GM23338 (cell line): Measurements from ENCODE around the gene CAPN14. TPM values are rescaled to one million over a fixed set of nuclear protein-coding genes. Genes with fewer than 3 reads are reported as not detected.

Experiments used
- ATAC-seq: fragments of 200-7000 bp; cut with Tn5 transposase; 3 replicates; pipeline ENCODE4 v1.9.1; 2020
- DNase-seq: peaks from one replicate; pipeline ENCODE4 v3.0.0-alpha.2; 2015; ENCODE audit warnings: low spot score
- H2AFZ ChIP-seq: fragments of 200-600 bp; sonication (generic); 2 replicates; pipeline ENCODE4 v1.8.0; 2016; ENCODE audit warnings: antibody characterized with exemption, mild to moderate bottlenecking, moderate library complexity
- H3F3A ChIP-seq: fragments of 200-600 bp; sonication (generic); replicated peaks from 2 replicates; pipeline ENCODE4 v1.8.0; 2017; ENCODE audit warnings: antibody characterized with exemption, mixed run types, low read depth
- H3K27ac ChIP-seq: fragments of 200-600 bp; sonication (generic); 2 replicates; pipeline ENCODE4 v1.6.1; 2016; ENCODE audit warnings: low read depth
- H3K27me3 ChIP-seq: fragments of 200-600 bp; sonication (generic); 2 replicates; pipeline ENCODE4 v1.8.0; 2016; ENCODE audit warnings: mild to moderate bottlenecking, mixed run types, moderate library complexity; ENCODE audit not compliant: insufficient read depth
- H3K36me3 ChIP-seq: fragments of 200-600 bp; sonication (generic); 2 replicates; pipeline ENCODE4 v1.8.0; 2016; ENCODE audit warnings: mild to moderate bottlenecking; ENCODE audit not compliant: insufficient read depth
- H3K4me1 ChIP-seq: fragments of 200-600 bp; sonication (generic); 2 replicates; pipeline ENCODE4 v1.8.0; 2016; ENCODE audit warnings: mild to moderate bottlenecking, moderate library complexity; ENCODE audit not compliant: insufficient read depth
- H3K4me2 ChIP-seq: fragments of 200-600 bp; sonication (generic); 2 replicates; pipeline ENCODE4 v1.7.1; 2017; ENCODE audit warnings: mixed run types
- H3K4me3 ChIP-seq: fragments of 200-600 bp; sonication (generic); 2 replicates; pipeline ENCODE4 v1.6.1; 2016; ENCODE audit warnings: mixed run types
- H3K79me2 ChIP-seq: fragments of 200-600 bp; sonication (generic); replicated peaks from 2 replicates; pipeline ENCODE4 v1.8.0; 2017; ENCODE audit warnings: mild to moderate bottlenecking; ENCODE audit not compliant: insufficient read depth
- H3K9me2 ChIP-seq: fragments of 200-600 bp; sonication (generic); 2 replicates; pipeline ENCODE4 v1.8.0; 2017; ENCODE audit not compliant: insufficient read depth
- H4K20me1 ChIP-seq: fragments of 200-600 bp; sonication (generic); replicated peaks from 2 replicates; pipeline ENCODE4 v1.8.0; 2017; ENCODE audit warnings: mild to moderate bottlenecking; ENCODE audit not compliant: insufficient read depth
- H3K27ac Mint-ChIP-seq: 2 replicates; pipeline ENCODE4 v1.8.0; 2020; ENCODE audit warnings: inconsistent platforms, mild to moderate bottlenecking, moderate library complexity, mixed read lengths
- H3K27me3 Mint-ChIP-seq: 3 replicates; pipeline ENCODE4 v1.8.0; 2022; ENCODE audit warnings: low read depth, mild to moderate bottlenecking, moderate library complexity, mixed read lengths, inconsistent platforms; ENCODE audit not compliant: insufficient read depth, poor library complexity
- H3K36me3 Mint-ChIP-seq: 3 replicates; pipeline ENCODE4 v1.8.0; 2021; ENCODE audit warnings: low read depth, mild to moderate bottlenecking, inconsistent platforms, moderate library complexity, mixed read lengths
- H3K4me1 Mint-ChIP-seq: 3 replicates; pipeline ENCODE4 v1.8.0; 2020; ENCODE audit warnings: mild to moderate bottlenecking, inconsistent platforms, mixed read lengths
- H3K4me3 Mint-ChIP-seq: 3 replicates; pipeline ENCODE4 v1.8.0; 2021; ENCODE audit warnings: moderate library complexity, mild to moderate bottlenecking, inconsistent platforms, mixed read lengths
- H3K9me3 Mint-ChIP-seq: 3 replicates; pipeline ENCODE4 v1.8.0; 2020; ENCODE audit warnings: moderate library complexity, mild to moderate bottlenecking, inconsistent platforms, mixed read lengths
- EZH2 ChIP-seq: fragments of 200-600 bp; sonication (generic); IDR thresholded peaks from one replicate; pipeline ENCODE4 v1.8.0; 2017; ENCODE audit warnings: antibody characterized with exemption, mild to moderate bottlenecking, low read depth; ENCODE audit not compliant: unreplicated experiment
- EZH2phosphoT487 ChIP-seq: fragments of 200-600 bp; sonication (generic); IDR thresholded peaks from one replicate; pipeline ENCODE4 v1.8.1; 2018; ENCODE audit warnings: antibody characterized with exemption; ENCODE audit not compliant: unreplicated experiment
- JUNB ChIP-seq: IDR thresholded peaks from one replicate; pipeline ENCODE4 v1.6.1; 2016; ENCODE audit warnings: antibody characterized with exemption; ENCODE audit not compliant: unreplicated experiment
- NANOG ChIP-seq: IDR thresholded peaks from 2 replicates; pipeline ENCODE4 v1.6.1; 2016; ENCODE audit warnings: antibody characterized with exemption, borderline replicate concordance
- STAT1 ChIP-seq: IDR thresholded peaks from one replicate; pipeline ENCODE4 v1.6.1; 2016; ENCODE audit warnings: antibody characterized with exemption; ENCODE audit not compliant: unreplicated experiment
- ZNF114 ChIP-seq: fragments of 250-450 bp; sonication (Bioruptor Pico); IDR thresholded peaks from 2 replicates; pipeline ENCODE4 v1.5.0; 2020; ENCODE audit warnings: mild to moderate bottlenecking, moderate library complexity
- ZNF331 ChIP-seq: fragments of 250-450 bp; sonication (Bioruptor Pico); IDR thresholded peaks from 2 replicates; pipeline ENCODE4 v1.5.0; 2020; ENCODE audit warnings: low read depth, mild to moderate bottlenecking, moderate library complexity
- polyA plus RNA-seq: library from polyadenylated mRNA; unstranded; fragments of >200 nt; fragmentation: Nextera tagmentation; extraction: Ambion mirVana; gene quantifications from 2 replicates; pipeline ENCODE4 v1.2.1, GENCODE V29; 2016
- total RNA-seq: library from RNA; depleted of rRNA; stranded (reverse); fragments of >200 nt; shearing (Covaris generic); gene quantifications from 2 replicates; pipeline ENCODE4 v1.2.3, GENCODE V29; 2014
- TF ChIP-seq, protein P1 (sequence below): IDR thresholded peaks from one replicate; pipeline ENCODE4 v1.6.1; 2018; ENCODE audit warnings: antibody characterized with exemption; ENCODE audit not compliant: unreplicated experiment
- TF ChIP-seq, protein P2 (sequence below): fragments of 250-450 bp; sonication (Bioruptor Pico); IDR thresholded peaks from 2 replicates; pipeline ENCODE4 v1.5.0; 2020; ENCODE audit warnings: mild to moderate bottlenecking, moderate library complexity
- TF ChIP-seq, protein P3 (sequence below), 2 experiments: fragments of 200-600 bp in 1 of 2; sonication (generic) in 1 of 2; conservative IDR thresholded peaks; 2 replicates each; pipeline versions ENCODE4 v1.5.1 to v1.6.1; 2016 to 2017; ENCODE audit warnings: antibody characterized with exemption in 2 of 2, low read depth in 2 of 2, mild to moderate bottlenecking in 2 of 2, moderate library complexity in 1 of 2

Gene CAPN14
- total and polyA plus RNA-seq, 2 experiments from 2014 or later = 0.15 TPM; not detected in 1

DNA sequence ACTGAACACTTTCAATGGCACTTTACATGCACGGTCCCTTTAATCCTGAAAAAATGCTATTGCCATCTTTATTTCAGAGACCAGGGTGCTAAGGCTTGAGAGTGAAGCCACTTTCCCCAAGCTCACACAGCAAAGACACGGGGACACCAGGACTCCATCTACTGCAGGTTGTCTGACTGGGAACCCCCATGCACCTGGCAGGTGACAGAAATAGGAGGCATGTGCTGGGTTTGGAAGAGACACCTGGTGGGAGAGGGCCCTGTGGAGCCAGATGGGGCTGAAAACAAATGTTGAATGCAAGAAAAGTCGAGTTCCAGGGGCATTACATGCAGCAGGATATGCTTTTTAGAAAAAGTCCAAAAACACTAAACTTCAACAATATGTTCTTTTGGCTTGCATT, 11.4 kb upstream of the CAPN14 start (continued):
- TF ChIP-seq, protein P1, sequence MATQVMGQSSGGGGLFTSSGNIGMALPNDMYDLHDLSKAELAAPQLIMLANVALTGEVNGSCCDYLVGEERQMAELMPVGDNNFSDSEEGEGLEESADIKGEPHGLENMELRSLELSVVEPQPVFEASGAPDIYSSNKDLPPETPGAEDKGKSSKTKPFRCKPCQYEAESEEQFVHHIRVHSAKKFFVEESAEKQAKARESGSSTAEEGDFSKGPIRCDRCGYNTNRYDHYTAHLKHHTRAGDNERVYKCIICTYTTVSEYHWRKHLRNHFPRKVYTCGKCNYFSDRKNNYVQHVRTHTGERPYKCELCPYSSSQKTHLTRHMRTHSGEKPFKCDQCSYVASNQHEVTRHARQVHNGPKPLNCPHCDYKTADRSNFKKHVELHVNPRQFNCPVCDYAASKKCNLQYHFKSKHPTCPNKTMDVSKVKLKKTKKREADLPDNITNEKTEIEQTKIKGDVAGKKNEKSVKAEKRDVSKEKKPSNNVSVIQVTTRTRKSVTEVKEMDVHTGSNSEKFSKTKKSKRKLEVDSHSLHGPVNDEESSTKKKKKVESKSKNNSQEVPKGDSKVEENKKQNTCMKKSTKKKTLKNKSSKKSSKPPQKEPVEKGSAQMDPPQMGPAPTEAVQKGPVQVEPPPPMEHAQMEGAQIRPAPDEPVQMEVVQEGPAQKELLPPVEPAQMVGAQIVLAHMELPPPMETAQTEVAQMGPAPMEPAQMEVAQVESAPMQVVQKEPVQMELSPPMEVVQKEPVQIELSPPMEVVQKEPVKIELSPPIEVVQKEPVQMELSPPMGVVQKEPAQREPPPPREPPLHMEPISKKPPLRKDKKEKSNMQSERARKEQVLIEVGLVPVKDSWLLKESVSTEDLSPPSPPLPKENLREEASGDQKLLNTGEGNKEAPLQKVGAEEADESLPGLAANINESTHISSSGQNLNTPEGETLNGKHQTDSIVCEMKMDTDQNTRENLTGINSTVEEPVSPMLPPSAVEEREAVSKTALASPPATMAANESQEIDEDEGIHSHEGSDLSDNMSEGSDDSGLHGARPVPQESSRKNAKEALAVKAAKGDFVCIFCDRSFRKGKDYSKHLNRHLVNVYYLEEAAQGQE = no peak
- TF ChIP-seq NANOG = no peak

DNA sequence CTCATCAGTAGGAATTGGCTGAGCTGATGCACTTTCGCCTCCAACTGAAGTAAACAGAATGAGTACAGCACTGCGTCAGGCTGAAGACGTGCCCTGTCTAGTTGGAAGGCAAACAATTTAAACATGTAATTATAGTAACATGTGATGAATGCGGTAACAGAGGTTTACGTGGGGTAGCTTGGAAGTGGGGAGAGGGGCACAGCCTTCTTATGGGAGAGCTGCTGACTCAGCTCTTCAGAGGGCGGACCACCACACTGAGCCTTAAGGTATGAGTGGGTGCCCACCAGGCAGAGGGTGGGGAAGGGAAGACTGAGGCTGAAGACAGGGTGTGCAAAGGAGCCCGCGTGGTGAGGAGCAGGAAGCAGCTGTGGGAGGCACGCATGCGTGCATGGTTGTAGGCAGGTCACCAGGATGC, 10.4 kb upstream of the CAPN14 start:
- Mint-ChIP-seq H3K4me1 (peaks cover 7% of the 10 kb centered on the region), H3K36me3 (no peaks in the 10 kb centered on the region), H3K9me3 (no peaks in the 10 kb centered on the region), H3K27me3 (peaks cover 2% of the 10 kb centered on the region), H3K27ac (no peak overlapping the region), H3K4me3 (no peak overlapping the region)
- no peaks in the 10 kb centered on the region for H3K27me3 ChIP-seq
- ATAC-seq (no peak), DNase-seq (no peak)
- H3K36me3 ChIP-seq = no peaks in the 10 kb centered on the region; the same call in 1 of the 2 replicates
- no peaks in the 10 kb centered on the region for H3F3A ChIP-seq
- no peak overlapping the region for H3K4me2 ChIP-seq
- no peaks in the 10 kb centered on the region for H3K79me2 ChIP-seq
- H4K20me1 ChIP-seq = no peaks in the 10 kb centered on the region
- H3K4me1 ChIP-seq = peaks cover under 1% of the 10 kb centered on the region; the same call in 1 of the 2 replicates
- no peak overlapping the region for H3K4me3 ChIP-seq
- H3K9me2 ChIP-seq = no peaks in the 10 kb centered on the region
- H3K27ac ChIP-seq = no peak overlapping the region
- peak overlapping the region; percentile 19; the same call in 1 of the 2 replicates for H2AFZ ChIP-seq
- no peak for TF ChIP-seq EZH2
- TF ChIP-seq EZH2phosphoT487 = no peak
- no peak for TF ChIP-seq ZNF114
- TF ChIP-seq, protein P1 = no peak
- TF ChIP-seq, protein P2, sequence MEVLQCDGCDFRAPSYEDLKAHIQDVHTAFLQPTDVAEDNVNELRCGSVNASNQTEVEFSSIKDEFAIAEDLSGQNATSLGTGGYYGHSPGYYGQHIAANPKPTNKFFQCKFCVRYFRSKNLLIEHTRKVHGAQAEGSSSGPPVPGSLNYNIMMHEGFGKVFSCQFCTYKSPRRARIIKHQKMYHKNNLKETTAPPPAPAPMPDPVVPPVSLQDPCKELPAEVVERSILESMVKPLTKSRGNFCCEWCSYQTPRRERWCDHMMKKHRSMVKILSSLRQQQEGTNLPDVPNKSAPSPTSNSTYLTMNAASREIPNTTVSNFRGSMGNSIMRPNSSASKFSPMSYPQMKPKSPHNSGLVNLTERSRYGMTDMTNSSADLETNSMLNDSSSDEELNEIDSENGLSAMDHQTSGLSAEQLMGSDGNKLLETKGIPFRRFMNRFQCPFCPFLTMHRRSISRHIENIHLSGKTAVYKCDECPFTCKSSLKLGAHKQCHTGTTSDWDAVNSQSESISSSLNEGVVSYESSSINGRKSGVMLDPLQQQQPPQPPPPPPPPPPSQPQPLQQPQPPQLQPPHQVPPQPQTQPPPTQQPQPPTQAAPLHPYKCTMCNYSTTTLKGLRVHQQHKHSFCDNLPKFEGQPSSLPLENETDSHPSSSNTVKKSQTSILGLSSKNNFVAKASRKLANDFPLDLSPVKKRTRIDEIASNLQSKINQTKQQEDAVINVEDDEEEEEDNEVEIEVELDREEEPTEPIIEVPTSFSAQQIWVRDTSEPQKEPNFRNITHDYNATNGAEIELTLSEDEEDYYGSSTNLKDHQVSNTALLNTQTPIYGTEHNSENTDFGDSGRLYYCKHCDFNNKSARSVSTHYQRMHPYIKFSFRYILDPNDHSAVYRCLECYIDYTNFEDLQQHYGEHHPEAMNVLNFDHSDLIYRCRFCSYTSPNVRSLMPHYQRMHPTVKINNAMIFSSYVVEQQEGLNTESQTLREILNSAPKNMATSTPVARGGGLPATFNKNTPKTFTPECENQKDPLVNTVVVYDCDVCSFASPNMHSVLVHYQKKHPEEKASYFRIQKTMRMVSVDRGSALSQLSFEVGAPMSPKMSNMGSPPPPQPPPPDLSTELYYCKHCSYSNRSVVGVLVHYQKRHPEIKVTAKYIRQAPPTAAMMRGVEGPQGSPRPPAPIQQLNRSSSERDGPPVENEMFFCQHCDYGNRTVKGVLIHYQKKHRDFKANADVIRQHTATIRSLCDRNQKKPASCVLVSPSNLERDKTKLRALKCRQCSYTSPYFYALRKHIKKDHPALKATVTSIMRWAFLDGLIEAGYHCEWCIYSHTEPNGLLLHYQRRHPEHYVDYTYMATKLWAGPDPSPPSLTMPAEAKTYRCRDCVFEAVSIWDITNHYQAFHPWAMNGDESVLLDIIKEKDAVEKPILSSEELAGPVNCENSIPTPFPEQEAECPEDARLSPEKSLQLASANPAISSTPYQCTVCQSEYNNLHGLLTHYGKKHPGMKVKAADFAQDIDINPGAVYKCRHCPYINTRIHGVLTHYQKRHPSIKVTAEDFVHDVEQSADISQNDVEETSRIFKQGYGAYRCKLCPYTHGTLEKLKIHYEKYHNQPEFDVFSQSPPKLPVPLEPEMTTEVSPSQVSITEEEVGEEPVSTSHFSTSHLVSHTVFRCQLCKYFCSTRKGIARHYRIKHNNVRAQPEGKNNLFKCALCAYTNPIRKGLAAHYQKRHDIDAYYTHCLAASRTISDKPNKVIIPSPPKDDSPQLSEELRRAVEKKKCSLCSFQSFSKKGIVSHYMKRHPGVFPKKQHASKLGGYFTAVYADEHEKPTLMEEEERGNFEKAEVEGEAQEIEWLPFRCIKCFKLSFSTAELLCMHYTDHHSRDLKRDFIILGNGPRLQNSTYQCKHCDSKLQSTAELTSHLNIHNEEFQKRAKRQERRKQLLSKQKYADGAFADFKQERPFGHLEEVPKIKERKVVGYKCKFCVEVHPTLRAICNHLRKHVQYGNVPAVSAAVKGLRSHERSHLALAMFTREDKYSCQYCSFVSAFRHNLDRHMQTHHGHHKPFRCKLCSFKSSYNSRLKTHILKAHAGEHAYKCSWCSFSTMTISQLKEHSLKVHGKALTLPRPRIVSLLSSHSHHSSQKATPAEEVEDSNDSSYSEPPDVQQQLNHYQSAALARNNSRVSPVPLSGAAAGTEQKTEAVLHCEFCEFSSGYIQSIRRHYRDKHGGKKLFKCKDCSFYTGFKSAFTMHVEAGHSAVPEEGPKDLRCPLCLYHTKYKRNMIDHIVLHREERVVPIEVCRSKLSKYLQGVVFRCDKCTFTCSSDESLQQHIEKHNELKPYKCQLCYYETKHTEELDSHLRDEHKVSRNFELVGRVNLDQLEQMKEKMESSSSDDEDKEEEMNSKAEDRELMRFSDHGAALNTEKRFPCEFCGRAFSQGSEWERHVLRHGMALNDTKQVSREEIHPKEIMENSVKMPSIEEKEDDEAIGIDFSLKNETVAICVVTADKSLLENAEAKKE = no peak
- no peak for TF ChIP-seq JUNB
- no peak for TF ChIP-seq NANOG
- no peak for TF ChIP-seq STAT1
- TF ChIP-seq, protein P3, sequence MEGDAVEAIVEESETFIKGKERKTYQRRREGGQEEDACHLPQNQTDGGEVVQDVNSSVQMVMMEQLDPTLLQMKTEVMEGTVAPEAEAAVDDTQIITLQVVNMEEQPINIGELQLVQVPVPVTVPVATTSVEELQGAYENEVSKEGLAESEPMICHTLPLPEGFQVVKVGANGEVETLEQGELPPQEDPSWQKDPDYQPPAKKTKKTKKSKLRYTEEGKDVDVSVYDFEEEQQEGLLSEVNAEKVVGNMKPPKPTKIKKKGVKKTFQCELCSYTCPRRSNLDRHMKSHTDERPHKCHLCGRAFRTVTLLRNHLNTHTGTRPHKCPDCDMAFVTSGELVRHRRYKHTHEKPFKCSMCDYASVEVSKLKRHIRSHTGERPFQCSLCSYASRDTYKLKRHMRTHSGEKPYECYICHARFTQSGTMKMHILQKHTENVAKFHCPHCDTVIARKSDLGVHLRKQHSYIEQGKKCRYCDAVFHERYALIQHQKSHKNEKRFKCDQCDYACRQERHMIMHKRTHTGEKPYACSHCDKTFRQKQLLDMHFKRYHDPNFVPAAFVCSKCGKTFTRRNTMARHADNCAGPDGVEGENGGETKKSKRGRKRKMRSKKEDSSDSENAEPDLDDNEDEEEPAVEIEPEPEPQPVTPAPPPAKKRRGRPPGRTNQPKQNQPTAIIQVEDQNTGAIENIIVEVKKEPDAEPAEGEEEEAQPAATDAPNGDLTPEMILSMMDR (conservative IDR thresholded peaks at IDR 0.05; ENCODE audit: low read depth in 2 of 2) = no peak
- TF ChIP-seq ZNF331 (CRISPR knock-in tag) = no peak
